Erythroblast (primary cell): ENCODE measurements around the gene ZBED5.

Experiments
- GATA1 ChIP-seq: IDR thresholded peaks from 2 replicates; pipeline ENCODE4 v1.6.1; 2011; ENCODE audit warnings: low read depth, mild to moderate bottlenecking, control low read depth, low read length, moderate library complexity
- POLR2A ChIP-seq: IDR thresholded peaks from 2 replicates; pipeline ENCODE4 v1.6.1; 2011; ENCODE audit warnings: mild to moderate bottlenecking, low read length

DNA sequence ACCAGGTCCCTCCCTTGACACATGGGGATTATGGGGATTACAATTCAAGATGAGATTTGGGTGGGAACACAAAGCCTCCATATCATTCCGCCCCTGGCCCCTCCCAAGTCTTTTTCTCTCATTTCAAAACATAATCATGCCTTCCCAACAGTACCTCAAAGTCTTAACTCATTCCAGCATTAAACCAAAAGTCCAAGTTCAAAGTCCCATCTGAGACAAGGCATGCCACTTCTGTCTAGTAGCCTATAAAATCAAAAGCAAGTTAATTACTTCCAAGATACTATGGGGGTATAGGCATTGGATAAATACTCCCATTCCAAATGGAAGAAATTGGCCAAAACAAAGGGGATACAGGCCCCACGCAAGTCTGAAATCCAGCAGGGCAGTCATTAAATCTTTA, 29.5 kb downstream of the ZBED5 start:
- TF ChIP-seq POLR2A (no peak), GATA1 (no peak)
